SU-DHL-6 (cell line): ENCODE data around the gene LLCFC1.

Experiments used
- H2AFZ ChIP-seq: fragments of 200-600 bp; sonication (generic); 2 replicates; pipeline ENCODE4 v1.6.1; 2014; ENCODE audit warnings: low read depth, mild to moderate bottlenecking, moderate library complexity, mixed read lengths, antibody characterized with exemption, low read length; ENCODE audit not compliant: severe bottlenecking
- H3F3A ChIP-seq: fragments of 200-600 bp; shearing (Covaris generic); 2 replicates; pipeline ENCODE4 v1.6.0; 2016; ENCODE audit warnings: antibody characterized with exemption, mild to moderate bottlenecking; ENCODE audit not compliant: insufficient read depth
- H3K27ac ChIP-seq: fragments of 200-600 bp; sonication (generic); 2 replicates; pipeline ENCODE4 v1.5.1; 2016; ENCODE audit warnings: low read depth, mild to moderate bottlenecking, low read length, moderate library complexity, mixed read lengths
- H3K27me3 ChIP-seq: fragments of 200-600 bp; sonication (generic), shearing (Covaris generic); 2 replicates; pipeline ENCODE4 v1.6.0; 2014; ENCODE audit warnings: mild to moderate bottlenecking, low read length
- H3K36me3 ChIP-seq: fragments of 200-600 bp; sonication (generic); 2 replicates; pipeline ENCODE4 v1.6.1; 2014; ENCODE audit warnings: mild to moderate bottlenecking, low read length, mixed read lengths
- H3K4me2 ChIP-seq: fragments of 300-600, 200-600 bp; shearing (Covaris generic), sonication (generic); 2 replicates; pipeline ENCODE4 v1.6.0; 2014; ENCODE audit warnings: low read length, low read depth, mild to moderate bottlenecking; ENCODE audit not compliant: poor library complexity, severe bottlenecking
- H3K4me3 ChIP-seq: fragments of 200-600 bp; sonication (generic); 2 replicates; pipeline ENCODE4 v1.5.1; 2014; ENCODE audit warnings: antibody characterized with exemption, low read length, mild to moderate bottlenecking, mixed read lengths; ENCODE audit not compliant: insufficient read depth, poor library complexity, severe bottlenecking
- H3K79me2 ChIP-seq: fragments of 200-600 bp; sonication (generic); 2 replicates; pipeline ENCODE4 v1.6.1; 2014; ENCODE audit warnings: mild to moderate bottlenecking, low read length, moderate library complexity; ENCODE audit not compliant: insufficient read depth
- H3K9ac ChIP-seq: fragments of 200-600 bp; sonication (generic); 2 replicates; pipeline ENCODE4 v1.7.0; 2014; ENCODE audit warnings: mild to moderate bottlenecking, low read length
- H3K9me2 ChIP-seq: fragments of 200-600 bp; sonication (generic); replicated peaks from 2 replicates; pipeline ENCODE4 v1.6.1; 2014; ENCODE audit warnings: low read length; ENCODE audit not compliant: insufficient read depth
- H3K9me3 ChIP-seq: fragments of 200-600 bp; sonication (generic); 2 replicates; pipeline ENCODE4 v1.6.1; 2014; ENCODE audit warnings: low read length, mixed read lengths; ENCODE audit not compliant: insufficient read depth
- H4K20me1 ChIP-seq: fragments of 200-600 bp; sonication (generic); 2 replicates; pipeline ENCODE4 v1.6.1; 2014; ENCODE audit warnings: low read depth, mild to moderate bottlenecking, antibody characterized with exemption, low read length, moderate library complexity, mixed read lengths
- EZH2phosphoT487 ChIP-seq: fragments of 200-600 bp; sonication (generic), shearing (Covaris generic); conservative IDR thresholded peaks from 2 replicates; pipeline ENCODE4 v1.6.1; 2018; ENCODE audit warnings: mild to moderate bottlenecking, antibody characterized with exemption, low read length, moderate library complexity, mixed read lengths
- TF ChIP-seq, protein P1 (sequence below): fragments of 200-600 bp; sonication (generic); IDR thresholded peaks from one replicate; pipeline ENCODE4 v1.5.1; 2017; ENCODE audit warnings: antibody characterized with exemption, mild to moderate bottlenecking, low read length, moderate library complexity; ENCODE audit not compliant: insufficient read depth, poor library complexity, severe bottlenecking

The LLCFC1 gene

DNA sequence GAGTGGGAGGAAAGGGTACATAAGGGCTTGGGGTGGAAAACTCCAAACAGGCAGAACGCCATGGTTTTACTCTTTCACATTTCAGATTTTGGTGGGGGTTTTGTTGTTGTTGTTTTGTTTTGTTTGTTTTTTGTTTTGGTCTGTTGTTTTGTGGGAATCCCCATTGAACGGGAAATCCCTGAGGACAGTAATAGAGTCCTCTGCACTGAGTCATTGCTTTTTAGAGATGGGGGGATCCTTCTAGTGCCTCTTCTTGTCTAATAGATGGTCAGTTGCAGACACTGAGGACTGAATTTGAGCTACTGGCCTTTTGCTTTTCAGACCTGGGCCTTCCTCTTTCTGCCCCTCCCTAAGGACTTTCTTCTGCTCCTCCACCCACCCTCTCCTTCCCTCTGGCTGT lies 25.7 kb upstream of the LLCFC1 start:
- Histone ChIP-seq H3K27ac (no peak overlapping the region), H3K4me3 (no peak overlapping the region), H3K9me3 (no peaks in the 10 kb centered on the region), H3F3A (no peaks in the 10 kb centered on the region), H4K20me1 (no peaks in the 10 kb centered on the region), H2AFZ (no peak overlapping the region), H3K27me3 (no peaks in the 10 kb centered on the region), H3K9me2 (no peaks in the 10 kb centered on the region), H3K4me2 (no peak overlapping the region), H3K79me2 (no peaks in the 10 kb centered on the region), H3K36me3 (no peaks in the 10 kb centered on the region), H3K9ac (no peak overlapping the region)
- no peak for TF ChIP-seq EZH2phosphoT487
- TF ChIP-seq, protein P1, sequence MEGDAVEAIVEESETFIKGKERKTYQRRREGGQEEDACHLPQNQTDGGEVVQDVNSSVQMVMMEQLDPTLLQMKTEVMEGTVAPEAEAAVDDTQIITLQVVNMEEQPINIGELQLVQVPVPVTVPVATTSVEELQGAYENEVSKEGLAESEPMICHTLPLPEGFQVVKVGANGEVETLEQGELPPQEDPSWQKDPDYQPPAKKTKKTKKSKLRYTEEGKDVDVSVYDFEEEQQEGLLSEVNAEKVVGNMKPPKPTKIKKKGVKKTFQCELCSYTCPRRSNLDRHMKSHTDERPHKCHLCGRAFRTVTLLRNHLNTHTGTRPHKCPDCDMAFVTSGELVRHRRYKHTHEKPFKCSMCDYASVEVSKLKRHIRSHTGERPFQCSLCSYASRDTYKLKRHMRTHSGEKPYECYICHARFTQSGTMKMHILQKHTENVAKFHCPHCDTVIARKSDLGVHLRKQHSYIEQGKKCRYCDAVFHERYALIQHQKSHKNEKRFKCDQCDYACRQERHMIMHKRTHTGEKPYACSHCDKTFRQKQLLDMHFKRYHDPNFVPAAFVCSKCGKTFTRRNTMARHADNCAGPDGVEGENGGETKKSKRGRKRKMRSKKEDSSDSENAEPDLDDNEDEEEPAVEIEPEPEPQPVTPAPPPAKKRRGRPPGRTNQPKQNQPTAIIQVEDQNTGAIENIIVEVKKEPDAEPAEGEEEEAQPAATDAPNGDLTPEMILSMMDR: no peak

DNA sequence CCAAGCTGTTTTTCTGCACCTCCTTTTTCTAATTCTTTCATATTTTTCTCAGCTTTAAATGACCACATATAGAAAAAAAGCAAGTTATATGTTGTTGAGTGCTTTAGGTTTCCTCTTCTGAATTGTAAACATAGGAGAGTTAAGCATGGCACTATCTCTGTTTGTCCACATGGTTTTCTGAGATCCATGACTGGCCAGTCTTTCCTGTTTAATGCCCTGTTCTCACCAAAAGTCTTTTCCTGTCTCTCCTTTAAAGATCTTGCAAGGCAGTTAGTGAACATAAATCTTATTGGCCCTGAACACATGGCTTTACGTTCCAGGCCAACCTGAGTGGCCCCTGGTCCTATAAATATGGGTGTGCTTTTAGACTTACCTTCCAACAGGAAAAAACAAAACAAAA lies 25.2 kb upstream of the LLCFC1 start:
- no peaks in the 10 kb centered on the region for H3F3A ChIP-seq
- no peaks in the 10 kb centered on the region for H3K79me2 ChIP-seq
- no peak overlapping the region for H3K27ac ChIP-seq
- H3K4me2 ChIP-seq: no peak overlapping the region
- TF ChIP-seq, protein P1: no peak
- no peak for TF ChIP-seq EZH2phosphoT487
- H2AFZ ChIP-seq: no peak overlapping the region
- H3K4me3 ChIP-seq: no peak overlapping the region
- no peaks in the 10 kb centered on the region for H3K9me3 ChIP-seq
- H3K9ac ChIP-seq: no peak overlapping the region
- H3K36me3 ChIP-seq: no peaks in the 10 kb centered on the region
- no peaks in the 10 kb centered on the region for H4K20me1 ChIP-seq
- H3K27me3 ChIP-seq: no peaks in the 10 kb centered on the region
- H3K9me2 ChIP-seq: no peaks in the 10 kb centered on the region

DNA sequence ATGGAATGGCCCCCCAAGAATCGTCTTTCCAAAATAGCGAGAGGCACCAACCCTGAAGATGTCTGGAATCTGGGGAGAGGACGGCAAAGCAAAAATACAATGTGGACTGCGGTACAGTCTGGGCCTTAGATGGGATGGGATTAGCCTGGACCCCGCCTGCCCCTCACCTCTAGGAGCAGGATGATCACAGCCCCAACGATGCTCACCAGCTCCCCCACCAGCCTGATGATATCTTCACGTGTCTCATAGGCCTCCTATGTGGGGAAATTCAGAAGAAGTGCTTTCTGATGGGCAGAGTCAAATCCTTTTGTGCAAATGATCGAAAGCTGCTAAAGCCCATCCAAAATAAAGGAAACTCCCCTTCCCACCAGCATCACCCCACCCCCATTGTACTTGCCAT lies 24.0 kb upstream of the LLCFC1 start:
- Histone ChIP-seq H2AFZ (no peak overlapping the region), H3F3A (no peaks in the 10 kb centered on the region), H3K4me3 (no peak overlapping the region), H3K9me3 (no peaks in the 10 kb centered on the region), H3K4me2 (no peak overlapping the region), H3K9me2 (no peaks in the 10 kb centered on the region), H3K27me3 (no peaks in the 10 kb centered on the region), H3K36me3 (no peaks in the 10 kb centered on the region), H3K79me2 (no peaks in the 10 kb centered on the region), H4K20me1 (no peaks in the 10 kb centered on the region), H3K9ac (no peak overlapping the region), H3K27ac (no peak overlapping the region)
- TF ChIP-seq EZH2phosphoT487: no peak
- TF ChIP-seq, protein P1: no peak

DNA sequence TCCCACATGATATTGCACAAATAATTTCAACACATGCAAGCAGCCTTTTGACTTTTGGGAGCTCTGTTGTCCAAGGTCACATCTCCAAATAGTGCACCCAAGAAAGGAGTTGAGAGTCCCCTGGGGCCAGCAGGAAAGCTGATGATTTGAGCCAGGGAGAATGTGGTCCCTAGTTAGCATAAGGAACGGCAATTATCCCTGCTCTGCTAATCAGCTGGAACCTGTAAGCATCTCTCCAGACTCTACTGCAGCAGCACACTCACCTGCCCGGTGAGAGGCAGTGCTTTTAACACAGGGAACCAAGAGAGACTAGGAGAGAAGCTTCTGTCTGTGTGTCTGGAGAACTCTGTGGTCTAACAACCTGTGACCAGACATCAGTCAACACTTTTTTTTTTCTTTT lies 22.8 kb upstream of the LLCFC1 start:
- Histone ChIP-seq H3K9me3 (no peaks in the 10 kb centered on the region), H4K20me1 (no peaks in the 10 kb centered on the region)
- TF ChIP-seq, protein P1: no peak
- no peak for TF ChIP-seq EZH2phosphoT487

More for the DNA sequence above, 22.8 kb upstream of the LLCFC1 start:
- H3K79me2 ChIP-seq: no peaks in the 10 kb centered on the region
- H3K9me2 ChIP-seq: no peaks in the 10 kb centered on the region
- H3K4me3 ChIP-seq: no peak overlapping the region
- no peaks in the 10 kb centered on the region for H3F3A ChIP-seq
- H3K4me2 ChIP-seq: no peak overlapping the region
- H3K9ac ChIP-seq: no peak overlapping the region
- H2AFZ ChIP-seq: no peak overlapping the region
- no peak overlapping the region for H3K27ac ChIP-seq
- H3K27me3 ChIP-seq: no peaks in the 10 kb centered on the region
- H3K36me3 ChIP-seq: no peaks in the 10 kb centered on the region
